Stomach (tissue), 4 donors: Measurements from ENCODE around the gene ARPC5.

Source experiments
- CTCF ChIP-seq, 7 experiments: fragments of 450-650 bp in 4 of 7; fragments of 200-600 bp in 3 of 7; sonication (generic) in 3 of 7; IDR thresholded peaks; one replicate each; pipeline ENCODE4 v1.5.1; 2016 to 2019; ENCODE audit warnings: antibody characterized with exemption in 7 of 7, control low read depth in 2 of 7, mild to moderate bottlenecking in 1 of 7
- EP300 ChIP-seq: sonication (generic); formaldehyde crosslinking; IDR thresholded peaks from one replicate; pipeline ENCODE4 v1.6.1; 2017; ENCODE audit warnings: antibody characterized with exemption
- POLR2A ChIP-seq, 4 donors: fragments of 450-650 bp; IDR thresholded peaks; one replicate each; pipeline ENCODE4 v1.6.1; 2016; ENCODE audit warnings: antibody characterized with exemption in 4 of 4, control low read depth in 2 of 4, mild to moderate bottlenecking in 1 of 4, moderate library complexity in 1 of 4
- POLR2AphosphoS5 ChIP-seq, 3 donors: sonication (generic); formaldehyde crosslinking; IDR thresholded peaks; one replicate each; pipeline ENCODE4 v1.6.1; 2016; ENCODE audit warnings: antibody characterized with exemption in 3 of 3

GRCh38 chr1:183642166-183642565, 6.6 kb upstream of the ARPC5 start:
- TF ChIP-seq CTCF (IDR thresholded peaks at IDR 0.05) = no peak
- TF ChIP-seq POLR2A (IDR thresholded peaks at IDR 0.05) = no peak
- no peak for TF ChIP-seq EP300
- TF ChIP-seq POLR2AphosphoS5 (IDR thresholded peaks at IDR 0.05) = no peak
